DMS 273 (cell line): ENCODE results near the gene TTC28.

Experiments
- DNase-seq: peaks from one replicate; lab custom pipeline; 2025; ENCODE audit not compliant: unreplicated experiment; lab: John Stamatoyannopoulos, UW

The TTC28 gene

GRCh38 chr22:28442711-28443525, 236.7 kb downstream of the TTC28 start:
- DNase-seq = peak; percentile 85

DNA sequence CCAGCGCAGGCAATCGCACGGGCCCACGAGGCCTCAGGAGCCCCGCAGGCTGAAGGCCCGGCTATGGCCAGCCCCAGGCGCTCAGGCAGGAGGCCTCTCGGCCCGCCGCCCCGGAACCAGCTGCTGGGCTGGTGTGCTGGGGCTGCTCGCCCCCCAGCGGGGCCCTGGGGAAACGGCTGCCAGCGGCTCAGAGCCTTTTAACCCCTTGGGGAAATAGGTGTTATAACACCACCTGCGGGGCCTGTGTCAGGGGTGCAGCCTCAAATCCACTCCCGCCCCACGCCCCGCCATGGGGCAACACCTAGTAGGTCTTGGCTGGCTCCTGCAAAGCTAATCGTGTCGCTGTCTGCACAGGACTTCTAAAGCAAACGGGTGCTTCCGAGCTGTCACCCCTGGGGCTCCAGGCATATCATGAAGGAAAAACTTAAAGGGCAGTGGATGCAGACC, 237.4 kb downstream of the TTC28 start:
- peak; percentile 90 for DNase-seq

- no peak for DNase-seq
Measured at GRCh38 chr22:28441720-28442263, 237.8 kb downstream of the TTC28 start.

- peak; percentile 44 for DNase-seq
Measured at GRCh38 chr22:28440592-28441390, 238.8 kb downstream of the TTC28 start.

GRCh38 chr22:28438183-28438768, 241.4 kb downstream of the TTC28 start:
- DNase-seq = no peak

GRCh38 chr22:28435982-28436381, 243.7 kb downstream of the TTC28 start:
- DNase-seq = no peak

- DNase-seq = peak; percentile 38
Measured at GRCh38 chr22:28435140-28435768, 244.4 kb downstream of the TTC28 start.

DNA sequence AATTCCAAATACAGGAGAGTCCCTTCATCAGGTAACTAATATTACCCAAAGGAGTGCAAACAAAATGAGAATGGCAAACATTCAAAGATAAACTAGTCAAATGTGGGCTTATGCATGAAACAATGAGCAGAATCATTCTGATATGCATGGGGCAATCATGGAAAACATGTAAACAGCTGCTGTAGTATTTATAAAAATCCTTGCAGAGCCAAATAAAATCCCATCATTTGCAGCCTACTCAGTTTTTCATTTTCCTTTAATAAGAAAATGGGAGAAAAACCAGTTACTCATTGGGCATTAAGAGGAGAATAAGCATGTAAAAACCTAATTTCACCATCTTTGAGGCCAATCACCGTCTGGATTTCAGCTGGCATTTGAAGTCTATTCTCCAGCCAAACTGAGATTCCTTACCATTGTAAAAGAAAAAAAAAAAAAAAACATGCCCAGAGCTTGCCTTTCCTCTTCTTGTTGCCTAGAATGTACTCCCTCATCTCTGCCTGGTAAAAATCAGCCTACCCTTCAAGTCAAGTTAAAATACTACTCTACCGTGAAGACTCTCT, 249.1 kb downstream of the TTC28 start:
- no peak for DNase-seq

DNA sequence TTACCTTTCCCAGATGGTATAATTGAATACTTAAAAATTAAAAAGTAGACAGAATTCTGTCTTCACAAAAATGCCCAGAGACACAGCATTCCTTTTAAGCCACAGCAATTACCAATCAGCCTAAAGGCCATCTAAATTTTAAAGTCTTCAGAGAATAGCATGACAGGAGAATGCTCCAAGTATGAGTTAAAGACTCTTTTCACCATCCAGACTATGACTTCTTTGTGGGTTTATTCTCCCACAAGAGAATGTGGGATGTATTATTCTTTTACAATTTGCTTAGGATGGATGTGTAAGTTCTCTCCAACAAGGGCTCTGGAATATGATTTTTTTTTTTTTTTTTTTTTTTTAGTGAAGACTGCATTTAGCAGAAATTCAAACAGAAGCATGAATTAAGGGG, 249.9 kb downstream of the TTC28 start:
- no peak for DNase-seq

- no peak for DNase-seq
Measured at GRCh38 chr22:28428271-28428670, 251.4 kb downstream of the TTC28 start.

GRCh38 chr22:28426346-28427132, 253.1 kb downstream of the TTC28 start:
- DNase-seq = no peak

GRCh38 chr22:28425211-28425610, 254.4 kb downstream of the TTC28 start:
- DNase-seq = no peak

DNA sequence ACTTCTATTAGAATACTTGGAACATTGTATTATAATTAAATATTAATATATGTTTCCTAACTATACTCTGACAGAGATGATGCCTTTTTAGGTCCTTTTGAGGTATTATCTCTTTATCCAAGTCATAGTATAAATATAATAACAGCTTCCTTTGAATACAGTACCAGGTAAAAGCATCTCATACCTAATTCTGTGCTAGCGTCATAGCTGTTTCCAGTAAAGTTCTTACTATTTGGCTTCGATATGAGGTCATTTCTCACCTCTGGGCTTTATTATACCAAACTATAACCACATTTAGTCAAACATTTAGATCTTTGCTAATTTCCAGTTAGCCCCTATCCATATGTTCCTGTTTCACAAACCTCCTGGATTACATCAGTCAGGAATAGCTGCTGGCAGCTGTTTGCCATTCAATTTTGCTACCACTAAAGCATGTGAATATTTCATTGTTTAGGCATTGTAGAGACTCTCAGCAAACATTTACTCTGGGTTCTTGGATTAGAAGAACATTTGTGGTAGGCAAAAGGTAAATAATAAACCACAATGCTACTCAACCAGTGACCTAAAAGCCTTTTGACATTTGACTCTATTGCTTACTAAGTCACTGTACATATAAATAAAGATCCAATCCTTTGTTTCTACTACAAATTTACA, 255.1 kb downstream of the TTC28 start:
- peak; percentile 69 for DNase-seq

- peak; percentile 19 for DNase-seq
Measured at GRCh38 chr22:28419919-28420318, 259.7 kb downstream of the TTC28 start.

GRCh38 chr22:28418008-28418407, 261.6 kb downstream of the TTC28 start:
- DNase-seq = no peak

- DNase-seq = peak; percentile 22
Measured at GRCh38 chr22:28417431-28417830, 262.2 kb downstream of the TTC28 start.

GRCh38 chr22:28414913-28415312, 264.7 kb downstream of the TTC28 start:
- peak; percentile 21 for DNase-seq

DNA sequence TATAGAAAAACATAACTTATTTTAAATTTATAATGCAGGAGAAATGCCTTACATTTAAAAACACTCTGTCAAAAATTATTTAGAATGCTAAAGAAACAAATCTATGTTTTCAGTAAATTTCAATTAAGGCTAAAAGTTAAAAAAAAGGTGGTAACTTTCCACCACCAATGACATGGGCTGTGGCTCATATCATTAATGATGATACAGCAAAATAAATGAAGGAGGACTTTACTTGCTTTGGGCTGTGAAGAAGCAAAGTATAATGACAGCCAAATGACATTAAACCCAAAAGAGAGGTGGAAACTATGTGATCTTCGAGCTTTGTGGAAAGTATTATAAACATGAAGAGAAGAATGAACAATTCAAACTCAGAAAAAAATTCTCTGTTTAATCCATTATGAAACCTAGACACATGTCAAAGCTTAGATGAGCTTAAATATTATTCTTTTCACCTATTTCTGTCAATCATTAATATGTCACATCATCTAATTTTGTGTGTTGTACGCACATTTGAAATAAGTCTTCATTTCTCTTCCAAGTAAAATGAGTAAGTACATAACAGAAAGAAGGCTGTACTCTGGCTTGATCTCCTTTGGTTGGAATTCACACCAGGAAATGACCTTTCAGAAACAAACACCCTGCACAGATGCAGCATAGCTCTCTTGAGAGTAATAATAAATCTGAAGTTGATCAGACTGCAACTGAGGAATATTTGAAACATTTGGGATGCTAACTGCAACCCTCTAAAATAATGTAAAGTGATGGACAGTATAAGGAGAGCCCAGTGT, 265.8 kb downstream of the TTC28 start:
- no peak for DNase-seq

GRCh38 chr22:28412109-28412508, 267.5 kb downstream of the TTC28 start:
- peak; percentile 35 for DNase-seq
